GM04503 (cell line): ENCODE data around the gene SDE2.
"Not testable (repeated sequence)": the region's sequence is repeated elsewhere in the genome, so short reads cannot be mapped to it uniquely, and the experiment has no call there.

Source experiments
- DNase-seq: peaks from one replicate; pipeline ENCODE4 v3.0.0-alpha.2; 2012; ENCODE audit warnings: low read depth

The SDE2 gene

DNA sequence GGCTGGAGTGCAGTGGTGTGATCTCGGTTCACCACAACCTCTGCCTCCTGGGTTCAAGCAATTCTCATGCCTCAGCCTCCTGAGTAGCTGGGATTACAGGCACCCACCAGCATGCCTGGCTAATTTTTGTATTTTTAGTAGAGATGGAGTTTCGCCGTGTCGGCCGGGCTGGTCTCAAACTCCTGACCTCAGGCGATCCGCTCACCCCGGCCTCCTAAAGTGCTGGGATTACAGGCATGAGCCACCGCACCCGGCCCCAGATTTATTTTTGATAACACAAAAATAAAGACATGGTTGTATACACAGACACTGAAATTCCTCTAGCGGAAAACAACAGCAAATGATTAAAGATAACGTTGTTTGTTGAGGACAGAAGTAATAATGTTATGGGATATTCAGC lies 24.0 kb downstream of the SDE2 start:
- DNase-seq, result not testable (repeated sequence)

- no peak for DNase-seq
Observed at GRCh38 chr1:225974454-225974853, 24.7 kb downstream of the SDE2 start.

DNA sequence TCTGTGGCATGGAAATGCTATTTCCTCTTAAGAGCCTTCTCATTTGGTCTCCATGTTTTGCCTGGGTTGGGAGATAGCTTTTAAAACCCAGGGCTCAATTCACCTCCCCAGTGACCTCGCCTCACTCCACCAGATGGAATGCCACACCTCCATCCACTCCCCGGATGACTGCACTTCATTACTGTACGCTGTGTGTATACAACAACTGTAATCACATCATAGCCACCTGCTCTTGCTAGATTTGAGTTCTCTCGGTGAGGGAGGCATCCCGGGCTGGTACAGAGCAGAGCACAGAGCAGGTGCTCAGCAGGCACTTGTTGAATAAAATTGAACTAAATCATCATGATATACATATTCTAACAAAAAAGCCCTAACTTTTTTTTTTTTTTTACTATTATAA lies 26.0 kb downstream of the SDE2 start:
- DNase-seq, result no peak

GRCh38 chr1:225972344-225973152 lies 26.6 kb downstream of the SDE2 start:
- DNase-seq, result no peak

- not testable (repeated sequence) for DNase-seq
Observed at GRCh38 chr1:225970592-225971157, 28.5 kb downstream of the SDE2 start.

- DNase-seq, result not testable (repeated sequence)
Observed at GRCh38 chr1:225969751-225970150, 29.4 kb downstream of the SDE2 start.

- DNase-seq, result no peak
Observed at GRCh38 chr1:225965231-225965630, 33.9 kb downstream of the SDE2 start.

DNA sequence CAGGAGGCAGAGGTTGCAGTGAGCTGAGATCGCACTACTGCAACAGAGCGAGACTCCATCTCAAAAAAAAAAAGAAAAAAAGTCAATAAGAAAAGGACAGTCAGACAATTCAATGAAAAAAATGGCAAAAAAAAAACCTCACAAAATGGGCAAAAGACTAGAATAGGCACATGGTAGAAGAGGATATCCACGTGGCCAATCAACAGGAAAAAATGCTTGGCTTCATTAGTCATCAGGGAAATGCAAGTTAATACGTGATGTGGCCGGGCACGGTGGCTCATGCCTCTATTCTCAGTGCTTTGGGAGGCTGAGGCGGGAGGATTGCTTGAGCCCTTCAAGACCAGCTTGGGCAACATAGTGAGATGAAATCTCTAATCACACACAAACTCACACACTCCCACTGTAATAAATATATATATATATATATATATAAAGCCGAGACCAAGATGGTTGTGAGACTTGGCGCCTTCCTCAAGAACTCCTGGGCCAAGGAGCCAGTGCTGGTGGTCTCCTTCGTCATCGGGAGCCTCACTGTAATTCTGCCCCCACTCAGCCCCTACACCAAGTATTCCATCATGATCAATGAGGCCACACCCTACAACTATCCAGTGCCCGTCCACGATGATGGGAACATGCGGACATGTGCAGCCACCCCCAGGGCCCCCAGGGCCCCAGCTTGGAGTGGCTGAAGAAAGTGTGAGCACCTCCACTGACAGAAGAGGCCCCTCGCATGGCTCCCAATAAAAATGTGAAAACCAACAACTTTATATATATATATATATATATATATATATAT lies 35.2 kb downstream of the SDE2 start:
- DNase-seq, result no peak

DNA sequence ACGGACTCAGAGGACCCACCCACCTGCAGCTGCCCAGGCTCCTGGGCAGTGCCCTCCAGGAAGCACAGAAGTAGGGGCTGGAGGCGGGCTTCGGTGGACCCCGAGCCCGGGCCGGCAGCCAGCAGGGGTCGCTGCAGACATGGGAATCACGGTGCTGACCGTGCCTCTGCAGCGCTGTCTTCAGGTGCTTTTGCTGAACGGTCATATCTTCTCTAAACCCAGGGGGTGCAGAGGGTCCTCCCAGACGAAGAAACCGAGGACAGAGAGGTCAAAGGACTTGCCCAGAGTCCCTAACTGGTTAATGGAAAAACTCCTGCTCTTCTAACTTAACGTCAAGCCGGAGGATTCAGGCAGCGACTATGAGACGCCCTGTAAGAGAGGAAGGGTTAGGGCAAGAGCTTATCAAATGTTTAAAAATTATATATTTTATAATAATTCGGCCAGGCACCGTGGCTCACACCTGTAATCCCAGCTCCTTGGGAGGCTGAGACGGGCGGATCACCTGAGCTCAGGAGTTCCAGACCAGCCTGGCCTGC lies 36.6 kb downstream of the SDE2 start:
- no peak for DNase-seq

DNA sequence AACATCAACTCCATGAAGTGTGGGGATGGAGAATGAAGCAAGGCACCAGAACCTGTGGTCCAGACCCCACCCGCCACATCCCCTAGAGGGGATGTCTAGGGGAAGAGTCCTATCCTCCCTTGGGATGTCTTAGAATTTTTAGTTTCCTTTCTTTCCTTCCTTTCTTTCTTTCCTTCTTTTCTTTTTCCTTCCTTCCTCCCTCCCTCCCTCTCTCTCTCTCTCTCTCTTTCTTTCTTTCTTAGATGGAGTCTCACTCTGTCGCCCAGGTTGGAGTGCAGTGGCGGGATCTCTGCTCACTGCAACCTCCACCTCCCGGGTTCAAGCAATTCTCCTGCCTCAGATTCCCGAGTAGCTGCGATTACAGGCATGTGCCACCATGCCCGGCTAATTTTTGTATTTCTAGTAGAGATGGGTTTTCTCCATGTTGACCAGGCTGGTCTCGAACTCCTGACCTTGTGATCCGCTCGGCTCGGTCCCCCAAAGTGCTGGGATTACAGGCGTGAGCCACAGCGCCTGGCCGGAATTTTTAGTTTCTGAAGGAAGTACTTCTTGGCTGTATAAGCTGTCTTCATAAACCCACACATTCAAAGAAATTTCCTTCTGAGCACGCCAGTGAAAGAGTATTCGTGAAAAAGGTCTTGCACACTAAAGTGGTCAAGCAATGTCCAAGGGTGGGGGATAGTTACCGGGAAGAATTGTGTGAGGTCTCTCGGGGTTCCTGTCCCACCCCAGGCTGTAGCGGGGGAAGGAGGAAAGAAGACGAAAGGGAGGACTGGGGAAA lies 37.3 kb downstream of the SDE2 start:
- DNase-seq, result no peak

DNA sequence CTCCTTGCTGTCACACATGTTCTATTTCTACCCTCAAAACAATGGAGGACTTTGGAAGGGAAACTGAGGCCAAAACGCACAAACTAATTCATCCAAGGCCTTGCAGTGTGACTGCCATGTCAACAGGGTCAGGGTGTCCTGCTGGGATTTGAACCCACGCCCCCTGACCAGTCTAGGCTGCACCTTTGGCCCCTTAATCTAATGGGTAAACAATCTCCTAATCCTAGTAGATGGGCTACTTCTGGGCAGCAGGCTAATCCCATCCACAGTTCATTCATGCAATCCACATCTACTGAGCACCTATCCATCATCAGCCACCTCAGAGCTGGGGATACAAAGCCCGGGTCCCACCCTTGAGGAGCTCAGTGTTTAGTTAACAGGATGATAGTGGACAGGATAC lies 41.1 kb downstream of the SDE2 start:
- DNase-seq, result no peak

GRCh38 chr1:225954753-225955152 lies 44.4 kb downstream of the SDE2 start:
- no peak for DNase-seq

DNA sequence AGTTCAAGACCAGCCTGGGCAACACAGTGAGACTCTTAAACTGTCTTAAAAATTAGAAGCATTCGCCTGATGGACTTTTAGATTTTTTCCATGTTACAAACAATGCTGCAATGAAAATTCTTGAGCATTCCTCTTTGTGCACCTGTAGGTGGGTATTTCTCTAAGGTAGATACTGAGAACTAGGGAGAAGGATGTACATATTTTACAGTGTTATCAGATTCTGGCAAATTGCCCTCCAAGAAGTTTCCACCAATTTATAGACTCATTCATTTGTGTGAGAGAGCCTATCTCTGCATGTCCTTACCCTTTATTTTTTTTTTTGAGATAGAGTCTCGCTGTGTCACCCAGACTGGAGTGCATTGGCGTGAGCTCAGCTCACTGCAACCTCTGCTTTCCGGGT lies 45.8 kb downstream of the SDE2 start:
- DNase-seq, result no peak

DNA sequence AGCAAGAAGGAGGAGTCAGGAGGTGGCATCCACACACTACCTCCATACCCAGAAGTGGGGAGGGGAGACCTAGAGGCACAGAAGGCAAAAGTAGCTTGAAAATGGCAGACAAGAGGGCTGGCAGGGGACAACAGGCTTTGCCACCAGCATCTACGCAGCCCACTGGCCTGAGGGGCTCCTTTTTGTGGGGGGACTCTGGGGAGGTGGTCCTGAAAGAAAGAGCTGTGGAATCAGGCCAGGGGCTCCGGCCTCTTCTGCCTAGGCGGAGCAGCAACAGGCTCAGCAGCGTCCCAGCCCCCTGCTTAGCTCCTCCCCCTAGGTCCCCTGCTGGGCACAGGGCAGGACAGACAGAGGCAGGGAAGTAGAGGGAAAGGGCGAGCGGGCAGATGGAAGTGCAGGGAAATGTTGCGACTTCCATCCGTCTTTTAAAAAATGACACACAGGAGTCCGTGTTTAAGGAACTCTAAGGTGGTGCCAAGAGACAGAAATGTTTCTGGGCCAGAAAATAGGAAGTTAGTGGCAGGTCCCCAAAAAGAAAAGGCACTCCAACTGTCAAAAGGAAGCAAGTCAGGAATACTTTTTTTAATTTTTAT lies 48.1 kb downstream of the SDE2 start:
- DNase-seq, result no peak

GRCh38 chr1:225949041-225949440 lies 50.1 kb downstream of the SDE2 start:
- no peak for DNase-seq

DNA sequence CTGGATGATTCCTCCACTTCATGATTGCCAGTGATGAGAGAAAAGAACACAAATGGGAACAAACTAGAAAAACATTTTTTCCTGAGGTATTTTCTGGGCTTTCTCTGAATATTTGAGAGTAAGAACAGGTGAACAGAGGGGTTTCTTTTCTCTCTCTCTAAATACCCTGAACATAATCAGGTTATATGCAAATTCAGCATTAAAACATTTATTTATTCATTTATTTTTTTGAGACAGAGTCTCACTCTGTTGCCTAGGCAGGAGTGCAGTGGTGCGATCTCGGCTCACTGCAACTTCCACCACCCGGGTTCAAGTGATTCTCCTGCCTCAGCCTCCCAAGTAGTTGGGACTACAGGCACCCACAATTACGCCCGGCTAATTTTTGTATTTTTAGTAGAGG lies 52.3 kb downstream of the SDE2 start:
- no peak for DNase-seq

- no peak for DNase-seq
Observed at GRCh38 chr1:225946082-225946620, 53.0 kb downstream of the SDE2 start.

- DNase-seq, result no peak
Observed at GRCh38 chr1:225945564-225945963, 53.6 kb downstream of the SDE2 start.

- no peak for DNase-seq
Observed at GRCh38 chr1:225944951-225945350, 54.2 kb downstream of the SDE2 start.

DNA sequence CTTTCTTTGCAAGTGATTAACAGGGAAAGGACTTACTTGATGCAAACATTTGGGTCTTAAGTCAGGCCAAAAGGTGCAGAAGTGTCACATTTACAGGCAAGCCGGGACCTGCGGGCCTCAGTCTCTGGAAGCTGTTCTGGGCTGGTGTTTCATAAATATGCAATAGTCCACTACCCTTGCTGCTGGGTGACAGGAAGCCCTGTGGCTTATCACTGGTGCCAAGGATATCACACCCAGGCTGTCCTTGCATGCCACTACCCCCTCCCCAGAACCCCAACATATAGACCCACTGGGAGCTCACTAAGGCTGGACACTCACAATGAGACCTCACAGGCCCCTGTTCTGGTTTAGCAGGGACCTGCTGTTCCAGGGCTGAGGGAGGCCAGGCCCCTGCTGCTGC lies 54.8 kb downstream of the SDE2 start:
- DNase-seq, result no peak

- no peak for DNase-seq
Observed at GRCh38 chr1:225943582-225943981, 55.6 kb downstream of the SDE2 start.
